NT2/D1 (cell line): ENCODE results near the gene PROM1.

ENCODE experiments used
- DNase-seq: peaks from one replicate; pipeline ENCODE4 v3.0.0-alpha.2; 2011; ENCODE audit warnings: low read depth, low spot score
- H3K27me3 ChIP-seq: 2 replicates; pipeline ENCODE4 v1.6.0; 2011; ENCODE audit warnings: mild to moderate bottlenecking; ENCODE audit not compliant: insufficient read length, insufficient read depth
- H3K36me3 ChIP-seq: 2 replicates; pipeline ENCODE4 v1.6.1; 2011; ENCODE audit warnings: mild to moderate bottlenecking, low read length, mixed read lengths; ENCODE audit not compliant: insufficient read depth, insufficient read length
- H3K4me1 ChIP-seq: 2 replicates; pipeline ENCODE4 v1.5.1; 2011; ENCODE audit not compliant: insufficient read depth, insufficient read length
- H3K4me3 ChIP-seq: 2 replicates; pipeline ENCODE4 v1.5.1; 2011; ENCODE audit warnings: low read depth; ENCODE audit not compliant: insufficient read length
- H3K9ac ChIP-seq: 2 replicates; pipeline ENCODE4 v1.6.0; 2011; ENCODE audit warnings: low read depth; ENCODE audit not compliant: insufficient read length
- H3K9me3 ChIP-seq: 2 replicates; pipeline ENCODE4 v1.5.1; 2011; ENCODE audit warnings: mild to moderate bottlenecking, low read length; ENCODE audit not compliant: insufficient read depth
- SUZ12 ChIP-seq: IDR thresholded peaks from 2 replicates; pipeline ENCODE4 v1.6.1; 2011; ENCODE audit not compliant: insufficient read length, insufficient read depth; ENCODE audit errors: extremely low read depth
- YY1 ChIP-seq: IDR thresholded peaks from 2 replicates; pipeline ENCODE4 v1.6.1; 2011; ENCODE audit not compliant: insufficient read length, insufficient read depth
- ZNF274 ChIP-seq: IDR thresholded peaks from 2 replicates; pipeline ENCODE4 v1.6.1; 2011; ENCODE audit warnings: mild to moderate bottlenecking, low read depth, low read length

The PROM1 gene

GRCh38 chr4:15955670-15956069, 128.2 kb downstream of the PROM1 start:
- TF ChIP-seq YY1 (no peak), SUZ12 (no peak), ZNF274 (no peak)
- no peaks in the 10 kb centered on the region for H3K4me1 ChIP-seq
- no peak overlapping the region for H3K4me3 ChIP-seq
- H3K27me3 ChIP-seq: no peaks in the 10 kb centered on the region
- no peak overlapping the region for H3K9ac ChIP-seq
- no peak for DNase-seq
- H3K9me3 ChIP-seq: peaks cover 24% of the 10 kb centered on the region; the same call in 1 of the 2 replicates
- H3K36me3 ChIP-seq: no peaks in the 10 kb centered on the region

DNA sequence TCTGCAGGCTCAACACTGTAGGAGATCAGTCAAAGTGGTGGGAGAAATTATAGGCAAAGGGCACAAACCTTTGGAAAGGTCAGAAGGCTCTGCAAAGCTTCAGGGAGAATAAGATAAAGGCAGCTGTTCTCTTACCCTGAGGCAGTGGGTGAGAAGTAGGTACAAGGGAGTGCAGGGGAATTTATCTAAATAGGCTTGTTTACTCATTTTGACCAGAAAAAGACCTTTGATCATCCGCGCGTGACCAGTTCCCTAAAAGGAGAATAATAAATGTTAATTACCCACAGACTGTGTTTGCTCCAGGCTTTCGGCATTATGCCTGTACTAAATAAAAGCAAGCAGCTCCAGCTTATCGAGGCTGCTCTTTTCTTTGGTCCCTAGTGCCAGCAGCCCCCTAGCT, 130.2 kb downstream of the PROM1 start:
- no peak overlapping the region for H3K9ac ChIP-seq
- TF ChIP-seq ZNF274 (no peak), SUZ12 (no peak), YY1 (no peak)
- H3K4me3 ChIP-seq: no peak overlapping the region
- no peaks in the 10 kb centered on the region for H3K27me3 ChIP-seq
- H3K9me3 ChIP-seq: peaks cover 24% of the 10 kb centered on the region; the same call in 1 of the 2 replicates
- no peaks in the 10 kb centered on the region for H3K36me3 ChIP-seq
- H3K4me1 ChIP-seq: no peaks in the 10 kb centered on the region
- DNase-seq: no peak

DNA sequence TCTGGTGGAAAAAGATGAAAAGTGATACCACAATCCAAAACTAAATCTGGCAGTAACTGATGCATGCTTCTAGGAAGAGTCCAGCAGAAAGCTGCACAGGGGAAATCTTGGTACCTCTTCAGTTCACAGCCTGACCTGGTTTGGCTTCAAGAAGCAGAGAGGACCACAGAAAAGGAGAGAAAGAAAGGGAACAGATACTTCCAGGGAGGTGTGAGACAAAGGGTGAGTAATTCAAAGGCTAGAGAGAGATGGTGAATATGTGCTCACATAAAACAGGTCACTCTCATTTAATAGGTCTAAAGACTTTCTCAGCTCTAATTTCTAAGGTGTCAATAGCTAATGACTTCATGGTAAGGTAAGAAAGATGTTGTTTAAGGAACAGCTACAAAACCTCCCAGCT, 132.0 kb downstream of the PROM1 start:
- DNase-seq: no peak
- TF ChIP-seq ZNF274 (no peak), YY1 (no peak), SUZ12 (no peak)
- no peak overlapping the region for H3K9ac ChIP-seq

DNA sequence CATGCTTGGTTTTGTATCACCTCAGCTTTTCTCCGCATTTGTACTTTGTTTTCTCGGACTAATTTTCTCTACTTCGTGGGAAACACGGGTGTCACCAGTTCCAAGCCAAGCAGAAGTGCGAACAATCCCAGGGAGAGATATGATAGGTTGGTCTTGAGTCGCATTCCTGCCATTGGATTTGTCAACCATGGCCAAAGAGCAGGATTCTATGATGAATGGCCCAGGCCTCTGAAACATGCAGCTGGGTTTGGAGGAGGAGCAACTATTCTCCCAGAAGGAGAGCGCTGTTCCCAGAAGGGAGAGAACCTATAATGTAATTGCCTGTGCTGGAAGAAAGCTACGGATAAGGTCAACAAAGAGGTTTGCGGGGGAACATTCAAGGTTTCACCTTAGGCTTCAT, 135.0 kb downstream of the PROM1 start:
- no peak overlapping the region for H3K9ac ChIP-seq
- TF ChIP-seq SUZ12 (no peak), ZNF274 (no peak), YY1 (no peak)
- no peak for DNase-seq
- H3K27me3 ChIP-seq: no peaks in the 10 kb centered on the region
- H3K36me3 ChIP-seq: no peaks in the 10 kb centered on the region
- H3K4me3 ChIP-seq: no peak overlapping the region
- peaks cover 8% of the 10 kb centered on the region; the same call in 1 of the 2 replicates for H3K9me3 ChIP-seq
- no peaks in the 10 kb centered on the region for H3K4me1 ChIP-seq

More for the DNA sequence above, 132.0 kb downstream of the PROM1 start:
- Histone ChIP-seq H3K4me1 (no peaks in the 10 kb centered on the region), H3K27me3 (no peaks in the 10 kb centered on the region), H3K36me3 (no peaks in the 10 kb centered on the region), H3K4me3 (no peak overlapping the region), H3K9me3 (peaks cover 24% of the 10 kb centered on the region; the same call in 1 of the 2 replicates)

GRCh38 chr4:15947684-15948083, 136.1 kb downstream of the PROM1 start:
- no peak overlapping the region for H3K9ac ChIP-seq
- H3K27me3 ChIP-seq: no peaks in the 10 kb centered on the region
- H3K36me3 ChIP-seq: no peaks in the 10 kb centered on the region
- DNase-seq: no peak
- H3K4me1 ChIP-seq: no peaks in the 10 kb centered on the region
- TF ChIP-seq YY1: no peak
- no peak for TF ChIP-seq ZNF274
- no peak for TF ChIP-seq SUZ12
- no peak overlapping the region for H3K4me3 ChIP-seq
- no peaks in the 10 kb centered on the region for H3K9me3 ChIP-seq

GRCh38 chr4:15945516-15945915, 138.3 kb downstream of the PROM1 start:
- H3K27me3 ChIP-seq: no peaks in the 10 kb centered on the region
- H3K4me1 ChIP-seq: no peaks in the 10 kb centered on the region
- H3K36me3 ChIP-seq: no peaks in the 10 kb centered on the region
- no peak for DNase-seq
- H3K4me3 ChIP-seq: no peak overlapping the region
- H3K9ac ChIP-seq: no peak overlapping the region
- H3K9me3 ChIP-seq: no peaks in the 10 kb centered on the region
- no peak for TF ChIP-seq YY1
- no peak for TF ChIP-seq SUZ12
- no peak for TF ChIP-seq ZNF274

DNA sequence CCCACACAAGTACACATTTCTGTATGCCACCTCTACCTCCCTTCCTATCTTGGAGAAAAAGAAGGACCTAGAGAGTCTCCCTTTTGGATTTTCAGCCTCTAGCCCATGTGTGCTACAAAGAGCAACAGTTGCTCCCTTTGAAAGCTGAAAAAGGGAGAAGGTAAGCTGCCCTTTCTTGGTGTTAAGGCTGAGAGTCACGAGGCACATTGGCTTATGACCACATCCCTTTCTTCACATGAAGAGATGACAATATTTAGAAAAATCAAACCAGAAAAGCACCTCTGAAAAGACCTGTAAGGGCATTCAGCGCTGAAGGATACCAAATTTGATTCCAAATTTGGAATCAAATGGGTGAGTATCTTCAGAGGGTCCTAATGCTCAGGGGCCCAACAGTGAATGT, 138.9 kb downstream of the PROM1 start:
- no peak overlapping the region for H3K4me3 ChIP-seq
- no peak for TF ChIP-seq YY1
- no peak for TF ChIP-seq ZNF274
- TF ChIP-seq SUZ12: no peak
- H3K27me3 ChIP-seq: no peaks in the 10 kb centered on the region
- no peaks in the 10 kb centered on the region for H3K9me3 ChIP-seq
- no peak for DNase-seq
- no peaks in the 10 kb centered on the region for H3K4me1 ChIP-seq
- no peaks in the 10 kb centered on the region for H3K36me3 ChIP-seq
- no peak overlapping the region for H3K9ac ChIP-seq

- TF ChIP-seq YY1: no peak
- no peak for TF ChIP-seq SUZ12
- Histone ChIP-seq H3K4me3 (no peak overlapping the region), H3K36me3 (no peaks in the 10 kb centered on the region), H3K9me3 (no peaks in the 10 kb centered on the region), H3K4me1 (no peaks in the 10 kb centered on the region), H3K27me3 (no peaks in the 10 kb centered on the region), H3K9ac (no peak overlapping the region)
- no peak for DNase-seq
Measured at GRCh38 chr4:15942283-15942682, 141.5 kb downstream of the PROM1 start.
